GM12875 (cell line): ENCODE results near the gene PHF2.

ENCODE experiments used
- H3K4me3 ChIP-seq: one replicate; pipeline ENCODE4 v1.5.1; 2011; ENCODE audit warnings: low read depth, low read length, control low read depth
- TF ChIP-seq, protein P1 (sequence below): IDR thresholded peaks from 2 replicates; pipeline ENCODE4 v1.5.1; 2011; ENCODE audit warnings: low read depth, mild to moderate bottlenecking, control low read depth, inconsistent platforms, low read length, moderate library complexity, borderline replicate concordance; ENCODE audit not compliant: insufficient read depth

PHF2 gene

DNA sequence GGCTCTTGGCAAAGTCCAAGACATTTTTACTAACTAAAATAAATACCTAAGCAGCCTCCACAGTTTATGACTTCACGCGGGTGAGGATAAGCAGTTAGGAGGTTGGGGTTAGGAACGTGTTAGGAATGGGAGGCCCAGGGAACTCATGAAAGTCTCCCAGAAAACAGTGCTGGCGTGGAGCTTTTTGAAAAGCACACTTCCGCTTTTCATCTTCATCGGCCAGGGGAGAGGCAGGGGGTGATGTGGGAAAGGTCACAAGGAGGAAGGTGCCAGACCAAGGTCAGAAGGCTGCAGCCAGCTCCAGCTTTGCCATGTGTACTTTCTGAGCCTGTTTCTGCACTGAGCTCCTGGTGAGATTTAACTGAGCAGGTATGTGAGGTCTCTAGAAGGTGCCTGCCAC is 149.0 kb downstream of the PHF2 start:
- TF ChIP-seq, protein P1, sequence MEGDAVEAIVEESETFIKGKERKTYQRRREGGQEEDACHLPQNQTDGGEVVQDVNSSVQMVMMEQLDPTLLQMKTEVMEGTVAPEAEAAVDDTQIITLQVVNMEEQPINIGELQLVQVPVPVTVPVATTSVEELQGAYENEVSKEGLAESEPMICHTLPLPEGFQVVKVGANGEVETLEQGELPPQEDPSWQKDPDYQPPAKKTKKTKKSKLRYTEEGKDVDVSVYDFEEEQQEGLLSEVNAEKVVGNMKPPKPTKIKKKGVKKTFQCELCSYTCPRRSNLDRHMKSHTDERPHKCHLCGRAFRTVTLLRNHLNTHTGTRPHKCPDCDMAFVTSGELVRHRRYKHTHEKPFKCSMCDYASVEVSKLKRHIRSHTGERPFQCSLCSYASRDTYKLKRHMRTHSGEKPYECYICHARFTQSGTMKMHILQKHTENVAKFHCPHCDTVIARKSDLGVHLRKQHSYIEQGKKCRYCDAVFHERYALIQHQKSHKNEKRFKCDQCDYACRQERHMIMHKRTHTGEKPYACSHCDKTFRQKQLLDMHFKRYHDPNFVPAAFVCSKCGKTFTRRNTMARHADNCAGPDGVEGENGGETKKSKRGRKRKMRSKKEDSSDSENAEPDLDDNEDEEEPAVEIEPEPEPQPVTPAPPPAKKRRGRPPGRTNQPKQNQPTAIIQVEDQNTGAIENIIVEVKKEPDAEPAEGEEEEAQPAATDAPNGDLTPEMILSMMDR, result no peak
- no peak overlapping the region for H3K4me3 ChIP-seq

DNA sequence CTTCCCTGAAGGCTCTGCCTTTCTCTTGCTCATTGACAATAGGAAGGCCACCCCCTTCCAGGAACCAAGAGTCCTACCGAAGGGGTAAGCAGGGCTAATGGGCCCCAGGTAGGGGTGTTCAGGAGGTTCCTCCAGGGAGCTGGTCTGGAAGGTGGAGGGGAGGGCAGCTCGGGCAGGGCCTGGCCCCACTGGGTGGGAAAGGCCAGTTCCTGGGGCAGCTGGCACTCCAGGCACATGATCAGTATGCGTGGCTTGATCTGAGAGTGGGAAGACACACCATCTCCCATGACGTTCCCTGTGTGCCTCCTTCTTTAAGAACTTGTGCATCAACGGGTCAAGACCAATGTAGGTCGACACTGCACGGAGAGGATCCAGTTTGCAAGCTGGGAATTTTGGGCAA is 149.8 kb downstream of the PHF2 start:
- TF ChIP-seq, protein P1, result no peak
- no peak overlapping the region for H3K4me3 ChIP-seq
